ENCODE results near the gene STRIP2.
"Not testable (repeated sequence)": the region's sequence is repeated elsewhere in the genome, so short reads cannot be mapped to it uniquely, and the experiment has no call there.

STRIP2 gene

GRCh38 chr7:129529643-129530042 lies 95.4 kb downstream of the STRIP2 start:
- CTCF ChIA-PET = no interaction called here
- DNase-seq (ENCODE audit: extremely low spot score) = no peak
- POLR2A ChIA-PET = no interaction called here
- no peak for TF ChIP-seq CTCF (IDR thresholded peaks at IDR 0.05; ENCODE audit: control extremely low read depth, extremely low read depth, low read depth, missing control alignments)

- POLR2A ChIA-PET = no interaction called here
- CTCF ChIA-PET = interaction anchor here (1.2 kb wide), 1 partner anchor 9 kb away, joined by 3 read pairs; no protein-coding TSS in a partner anchor
- DNase-seq (ENCODE audit: extremely low spot score) = no peak
- no peak for TF ChIP-seq CTCF (IDR thresholded peaks at IDR 0.05; ENCODE audit: control extremely low read depth, extremely low read depth, low read depth, missing control alignments)
These were observed 96.7 kb downstream of the STRIP2 start for GRCh38 chr7:129530795-129531391.

- no peak for DNase-seq (ENCODE audit: extremely low spot score)
- no peak for TF ChIP-seq CTCF (IDR thresholded peaks at IDR 0.05; ENCODE audit: control extremely low read depth, extremely low read depth, low read depth, missing control alignments)
- CTCF ChIA-PET = interaction anchor here (1.2 kb wide), 2 partner anchors 10 to 22 kb away, joined by 3 read pairs; no protein-coding TSS in a partner anchor
- POLR2A ChIA-PET = no interaction called here
These were observed 97.5 kb downstream of the STRIP2 start for GRCh38 chr7:129531721-129532120.

- no peak for TF ChIP-seq CTCF (IDR thresholded peaks at IDR 0.05; ENCODE audit: control extremely low read depth, extremely low read depth, low read depth, missing control alignments)
- ChIA-PET CTCF (interaction anchor here (1.2 kb wide), 1 partner anchor 21 kb away, joined by 3 read pairs; no protein-coding TSS in a partner anchor), POLR2A (no interaction called here)
- no peak for DNase-seq (ENCODE audit: extremely low spot score)
These were observed 98.1 kb downstream of the STRIP2 start for GRCh38 chr7:129532375-129532774.

- DNase-seq (ENCODE audit: extremely low spot score); POLR2A ChIA-PET; CTCF ChIA-PET: not testable (repeated sequence)
These were observed 100.5 kb downstream of the STRIP2 start for GRCh38 chr7:129534558-129535274.

GRCh38 chr7:129535896-129536295 lies 101.7 kb downstream of the STRIP2 start:
- POLR2A ChIA-PET = interaction anchor here (0.7 kb wide), 1 partner anchor 100 kb away, joined by 6 read pairs; no protein-coding TSS in a partner anchor
- no peak for DNase-seq (ENCODE audit: extremely low spot score)
- CTCF ChIA-PET = no interaction called here
- TF ChIP-seq CTCF (IDR thresholded peaks at IDR 0.05; ENCODE audit: control extremely low read depth, extremely low read depth, low read depth, missing control alignments) = no peak

- CTCF ChIA-PET = interaction anchor here (1.2 kb wide), 1 partner anchor 17 kb away, joined by 3 read pairs; no protein-coding TSS in a partner anchor
- no peak for DNase-seq (ENCODE audit: extremely low spot score)
- TF ChIP-seq CTCF (IDR thresholded peaks at IDR 0.05; ENCODE audit: control extremely low read depth, extremely low read depth, low read depth, missing control alignments) = no peak
- POLR2A ChIA-PET = no interaction called here
These were observed 102.1 kb downstream of the STRIP2 start for GRCh38 chr7:129536323-129536722.

Data from GM10248 (cell line).